ENCODE measurements around the gene ZNF165.
"Not testable (repeated sequence)": the region's sequence is repeated elsewhere in the genome, so short reads cannot be mapped to it uniquely, and the experiment has no call there.

Gene ZNF165

GRCh38 chr6:28080381-28080630 lies at the start of gene ZNF165:
ZNF165 (plus strand) TSS chr6:28080568; CDS start chr6:28085481, 4,913 bp downstream.
- DNase-seq (ENCODE audit: low read depth in 2 of 2) = peak in 1 of 2 donors; percentile 4

- no peak for DNase-seq (ENCODE audit: low read depth in 2 of 2)
Observed at GRCh38 chr6:28053584-28053983, 26.8 kb upstream of the ZNF165 start.

- DNase-seq (ENCODE audit: low read depth in 2 of 2) = no peak
Observed at GRCh38 chr6:28060405-28060804, 20.0 kb upstream of the ZNF165 start.

- no peak for DNase-seq (ENCODE audit: low read depth in 2 of 2)
Observed at GRCh38 chr6:28064272-28064671, 16.1 kb upstream of the ZNF165 start.

- no peak for DNase-seq (ENCODE audit: low read depth in 2 of 2)
Observed at GRCh38 chr6:28068067-28068466, 12.3 kb upstream of the ZNF165 start.

- DNase-seq (ENCODE audit: low read depth in 2 of 2) = not testable (repeated sequence)
Observed at GRCh38 chr6:28070968-28071367, 9.4 kb upstream of the ZNF165 start.

GRCh38 chr6:28078050-28078449 lies 2.3 kb upstream of the ZNF165 start:
- no peak for DNase-seq (ENCODE audit: low read depth in 2 of 2)

GRCh38 chr6:28078836-28079235 lies 1.5 kb upstream of the ZNF165 start:
- no peak for DNase-seq (ENCODE audit: low read depth in 2 of 2)

- peak; percentile 79 to 85 for DNase-seq (ENCODE audit: low read depth in 2 of 2)
Observed at GRCh38 chr6:28080631-28081485, 490 bp downstream of the ZNF165 start.

- DNase-seq (ENCODE audit: low read depth in 2 of 2) = no peak
Observed at GRCh38 chr6:28081486-28081751, 1.1 kb downstream of the ZNF165 start.

- no peak for DNase-seq (ENCODE audit: low read depth in 2 of 2)
Observed at GRCh38 chr6:28082939-28083338, 2.6 kb downstream of the ZNF165 start.

GRCh38 chr6:28089054-28089453 lies 8.7 kb downstream of the ZNF165 start:
- DNase-seq (ENCODE audit: low read depth in 2 of 2) = no peak

GRCh38 chr6:28090917-28091586 lies 10.7 kb downstream of the ZNF165 start:
- no peak for DNase-seq (ENCODE audit: low read depth in 2 of 2)

- not testable (repeated sequence) for DNase-seq (ENCODE audit: low read depth in 2 of 2)
Observed at GRCh38 chr6:28102222-28102621, 21.9 kb downstream of the ZNF165 start.

- DNase-seq (ENCODE audit: low read depth in 2 of 2) = not testable (repeated sequence)
Observed at GRCh38 chr6:28102699-28103098, 22.3 kb downstream of the ZNF165 start.

GRCh38 chr6:28104392-28105244 lies 24.2 kb downstream of the ZNF165 start:
- peak; percentile 68 to 80 for DNase-seq (ENCODE audit: low read depth in 2 of 2)

- no peak for DNase-seq (ENCODE audit: low read depth in 2 of 2)
Observed at GRCh38 chr6:28105245-28105639, 24.9 kb downstream of the ZNF165 start.

- DNase-seq (ENCODE audit: low read depth in 2 of 2) = no peak
Observed at GRCh38 chr6:28107506-28107905, 27.1 kb downstream of the ZNF165 start.

- no peak for DNase-seq (ENCODE audit: low read depth in 2 of 2)
Observed at GRCh38 chr6:28111964-28112363, 31.6 kb downstream of the ZNF165 start.

- DNase-seq (ENCODE audit: low read depth in 2 of 2) = no peak
Observed at GRCh38 chr6:28115799-28116198, 35.4 kb downstream of the ZNF165 start.

GRCh38 chr6:28117386-28118050 lies 37.1 kb downstream of the ZNF165 start:
- DNase-seq (ENCODE audit: low read depth in 2 of 2) = no peak

GRCh38 chr6:28118217-28118616 lies 37.8 kb downstream of the ZNF165 start:
- no peak for DNase-seq (ENCODE audit: low read depth in 2 of 2)

Data from stimulated activated CD4-positive, alpha-beta T cell treated with anti-CD3 and anti-CD28 coated beads, Interleukin-15, amount 100 ng/mL, for 48 hours (primary cell).